GM18861 (cell line): ENCODE measurements around the gene DNAJC1.

Experiments used
- ATAC-seq: cut with Tn5 transposase; IDR thresholded peaks from one replicate; pipeline ENCODE4 v1.9.1; 2021; ENCODE audit not compliant: unreplicated experiment

The DNAJC1 gene

DNA sequence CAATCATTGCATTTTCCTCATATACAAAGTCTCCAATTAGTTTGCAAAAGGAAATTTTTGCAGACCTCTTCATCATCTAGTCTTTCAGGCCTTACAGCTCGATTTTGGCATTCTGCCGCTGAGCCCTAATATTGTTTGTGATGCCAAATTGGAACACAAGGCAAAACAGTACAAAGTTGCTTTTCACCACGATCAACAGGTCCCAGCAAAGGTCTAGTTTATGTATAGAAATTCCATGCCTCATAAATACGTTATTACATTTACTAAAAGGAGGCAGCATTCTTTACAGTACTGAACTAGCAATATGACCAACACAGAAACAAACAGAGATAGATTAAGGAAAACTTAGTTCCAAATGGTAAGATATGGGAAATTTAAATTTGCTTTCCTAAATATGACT is 7.0 kb upstream of the DNAJC1 start:
- ATAC-seq = no peak

DNA sequence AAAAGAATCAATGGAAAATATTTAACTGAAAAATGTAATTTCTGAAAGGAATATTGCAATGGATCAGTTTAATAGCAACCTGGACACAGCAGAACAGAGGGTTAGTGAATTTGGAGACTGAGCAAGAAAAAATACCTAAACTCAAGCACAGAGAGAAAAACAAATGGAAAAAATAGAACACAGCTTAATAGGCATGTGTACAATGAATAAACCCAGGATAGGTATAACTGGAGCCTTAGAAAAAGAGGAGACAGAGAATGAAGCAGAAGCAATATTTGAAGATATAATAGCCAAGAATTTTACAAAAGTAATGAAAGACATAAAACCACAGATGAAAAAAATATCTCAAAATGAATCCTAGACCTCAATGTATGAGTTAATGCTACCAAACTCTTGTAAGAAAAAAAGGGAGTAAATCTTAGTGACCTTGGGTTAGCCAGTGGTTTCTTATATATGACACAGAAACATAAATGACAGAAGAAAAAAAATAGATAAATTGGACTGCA is 2.9 kb upstream of the DNAJC1 start:
- ATAC-seq = no peak

DNA sequence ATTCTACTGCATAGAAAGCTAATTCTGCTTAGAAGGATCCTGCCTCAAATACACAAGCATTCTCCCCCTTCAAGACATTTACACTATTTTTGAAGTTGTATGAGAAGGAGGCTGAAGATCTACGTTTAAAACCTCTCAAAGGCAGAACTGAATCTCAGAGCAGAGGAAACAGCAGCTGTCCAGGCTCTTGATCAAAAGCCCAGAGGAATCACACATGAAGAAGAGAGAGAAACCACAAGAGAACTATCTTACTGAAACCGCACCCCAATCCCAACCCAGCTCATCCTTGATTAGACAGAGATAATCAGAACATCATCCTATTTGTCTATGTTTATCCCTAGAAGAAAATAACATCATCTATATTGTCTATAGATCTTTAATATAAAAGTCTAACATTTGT is 2.2 kb upstream of the DNAJC1 start:
- ATAC-seq = no peak

DNA sequence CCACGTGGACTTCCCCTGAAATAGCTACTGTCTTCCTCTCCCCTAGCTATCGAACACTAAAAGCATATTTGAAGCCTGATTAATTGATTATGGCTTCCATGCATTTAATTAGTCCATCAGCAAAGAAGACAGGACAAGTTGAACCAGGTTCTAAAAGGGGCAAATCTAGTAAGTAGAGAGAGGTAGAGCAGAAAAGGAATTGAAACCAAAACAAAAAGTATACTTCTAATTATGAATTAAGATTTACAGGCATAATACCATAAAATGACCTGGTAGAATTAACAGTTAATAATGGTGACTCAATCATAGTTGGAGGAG is 393 bp upstream of the DNAJC1 start:
- no peak for ATAC-seq

DNA sequence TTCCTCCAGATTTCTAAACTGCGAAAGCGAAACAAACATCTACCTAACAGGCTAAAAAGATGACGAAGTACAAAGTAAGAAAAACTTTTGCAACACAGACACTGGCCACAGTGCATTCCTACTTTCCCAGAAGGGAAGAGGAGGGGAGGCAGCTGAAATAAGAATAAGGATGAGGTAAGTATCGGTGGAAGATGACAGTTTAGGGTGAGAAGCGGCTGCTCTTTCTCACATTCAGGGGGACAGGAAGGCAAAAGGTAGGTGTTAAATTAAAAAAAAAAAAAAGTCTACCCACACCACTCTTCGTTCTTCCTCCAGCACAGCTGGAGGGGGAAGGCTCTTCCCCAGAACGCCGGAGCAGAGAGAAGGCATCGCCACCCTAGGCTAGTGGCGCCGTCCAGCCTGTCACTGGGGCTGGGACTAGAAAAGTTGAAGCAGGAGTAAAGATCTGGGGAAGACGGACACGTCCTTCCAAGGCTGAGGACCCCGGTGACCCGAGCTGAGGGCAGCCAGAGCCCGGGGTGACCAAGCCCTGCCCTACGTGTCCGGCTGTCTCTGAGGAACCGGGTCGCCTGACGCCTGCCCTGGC is 846 bp downstream of the DNAJC1 start:
- peak; percentile 3 for ATAC-seq

DNA sequence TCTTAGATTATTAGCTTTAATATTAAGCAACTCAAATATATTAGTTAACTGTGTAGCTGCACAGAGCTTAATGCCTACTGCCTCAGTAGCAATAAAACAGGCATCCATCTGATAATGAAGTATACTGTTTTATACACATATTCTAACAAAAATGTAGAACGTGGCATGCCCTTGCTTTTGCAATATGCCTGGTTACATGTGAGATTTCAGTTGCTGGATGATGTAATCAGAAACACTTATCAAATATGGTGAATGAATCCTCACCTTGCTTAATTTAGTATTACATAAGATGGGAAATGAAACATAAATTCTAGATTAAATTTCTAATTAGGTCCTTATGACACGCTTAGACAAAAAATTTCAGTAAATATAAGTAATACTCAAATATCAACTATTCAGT is 8.0 kb downstream of the DNAJC1 start:
- no peak for ATAC-seq

DNA sequence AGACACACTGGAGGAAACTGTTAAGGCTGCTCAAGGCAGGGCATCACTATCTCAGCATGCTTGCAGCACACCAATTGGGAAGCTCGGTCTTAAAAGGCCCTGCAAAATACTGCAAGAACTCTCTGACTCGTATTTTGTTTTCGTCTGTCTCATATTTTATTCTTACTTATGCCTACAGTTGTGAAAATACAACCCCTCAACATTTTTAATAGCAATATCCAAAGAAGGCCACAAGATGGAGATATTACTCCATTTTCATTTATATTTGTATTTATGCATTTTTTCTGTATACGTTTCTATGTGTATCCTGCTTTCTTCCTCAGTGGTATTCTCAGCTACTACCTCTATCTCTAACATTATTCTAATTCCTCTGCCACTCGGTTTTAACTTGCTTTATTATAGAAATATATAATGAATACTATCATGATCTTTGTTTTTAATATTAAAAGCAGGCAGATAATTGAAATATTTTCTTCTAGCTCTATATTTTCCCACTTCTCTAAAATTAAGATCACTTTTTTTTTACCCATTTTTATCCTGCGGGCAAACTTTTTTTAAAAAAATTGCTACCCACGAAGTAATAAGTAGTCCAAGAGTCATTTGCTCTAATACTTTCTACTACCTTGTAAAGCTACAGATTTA is 10.0 kb downstream of the DNAJC1 start:
- no peak for ATAC-seq

DNA sequence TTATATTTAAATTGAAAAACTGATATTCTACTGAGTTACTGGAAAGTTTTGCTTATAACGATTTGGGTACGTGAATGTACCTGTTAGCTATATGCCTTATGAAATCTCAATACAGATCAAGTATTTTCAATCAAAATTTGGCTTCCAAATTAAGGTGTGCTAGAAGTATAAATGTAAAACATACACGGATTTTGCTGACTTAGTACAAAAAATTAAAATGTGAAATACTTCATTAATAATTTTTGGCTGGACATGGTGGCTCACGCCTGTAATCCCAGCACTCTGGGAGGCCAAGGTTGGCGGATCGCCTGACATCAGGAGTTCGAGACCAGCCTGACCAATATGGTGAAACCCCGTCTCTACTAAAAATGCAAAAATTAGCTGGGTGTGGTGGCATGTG is 11.7 kb downstream of the DNAJC1 start:
- no peak for ATAC-seq

DNA sequence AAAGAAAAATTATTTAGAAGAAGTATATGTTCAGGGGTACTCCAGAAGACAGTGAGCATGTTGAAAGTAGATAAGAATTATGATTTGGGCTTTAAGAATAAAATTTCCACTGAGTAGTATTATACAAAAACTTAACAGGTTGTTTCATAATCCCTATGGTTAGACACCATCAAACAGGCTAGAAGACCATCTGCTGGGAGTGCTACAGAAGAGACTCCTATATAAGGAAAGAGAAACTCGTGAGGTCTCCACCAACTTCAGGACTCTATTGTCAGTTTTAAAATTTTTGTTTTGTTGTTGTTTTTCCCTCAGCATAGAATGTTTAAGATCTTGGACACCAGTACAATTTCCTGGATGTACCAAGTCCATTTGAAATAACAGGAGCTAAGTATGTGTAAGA is 13.1 kb downstream of the DNAJC1 start:
- ATAC-seq = no peak

DNA sequence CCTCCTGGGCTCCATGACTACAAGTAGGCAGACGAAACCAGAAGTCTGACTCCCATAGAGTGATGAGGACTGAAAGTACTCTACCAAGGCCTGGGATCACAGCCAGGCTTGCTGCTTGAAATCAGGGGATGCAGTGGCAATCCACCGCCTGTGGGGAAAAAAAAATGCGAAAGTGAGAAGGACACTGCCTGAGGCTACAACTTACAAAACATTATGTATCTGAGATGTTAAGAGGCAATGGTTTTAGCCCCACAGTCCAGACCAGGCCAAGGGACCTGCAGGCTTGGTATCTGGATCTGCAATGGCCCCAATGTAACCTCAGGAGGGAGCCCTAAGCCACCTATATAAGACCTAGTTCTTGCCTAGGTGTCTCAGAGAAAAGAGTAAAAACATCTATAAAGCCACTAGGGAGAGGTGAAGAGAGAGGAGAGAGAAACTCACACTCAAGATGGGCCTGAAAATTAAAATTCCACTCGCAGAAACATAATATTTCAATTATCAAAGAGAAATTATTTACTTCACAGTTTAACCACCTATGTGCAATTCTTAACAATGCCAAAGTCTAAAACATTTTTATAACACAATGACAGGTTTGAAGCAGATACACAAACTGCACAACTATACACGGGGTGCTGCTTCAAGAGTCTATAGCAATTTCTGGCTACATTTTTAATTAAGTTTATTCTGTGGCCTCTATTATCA is 13.9 kb downstream of the DNAJC1 start:
- peak; percentile 74 for ATAC-seq

DNA sequence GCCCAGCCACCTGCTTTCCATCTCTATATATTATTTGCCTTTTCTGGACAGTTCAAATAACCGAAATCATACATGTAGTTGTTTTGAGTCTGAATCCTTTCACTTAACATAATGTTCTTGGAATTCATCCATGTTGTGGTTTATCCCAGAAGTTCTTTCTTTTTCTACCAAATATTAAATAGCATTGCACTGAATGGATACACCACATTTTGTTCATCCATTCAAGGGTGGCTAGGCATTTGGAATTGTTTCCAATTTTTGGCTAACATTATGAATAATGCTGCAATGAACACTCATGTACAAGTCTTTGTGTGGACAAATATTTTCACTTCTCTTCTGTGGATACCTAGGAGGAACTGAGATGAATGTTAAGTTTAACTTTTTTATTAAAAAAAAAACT is 18.0 kb downstream of the DNAJC1 start:
- no peak for ATAC-seq

DNA sequence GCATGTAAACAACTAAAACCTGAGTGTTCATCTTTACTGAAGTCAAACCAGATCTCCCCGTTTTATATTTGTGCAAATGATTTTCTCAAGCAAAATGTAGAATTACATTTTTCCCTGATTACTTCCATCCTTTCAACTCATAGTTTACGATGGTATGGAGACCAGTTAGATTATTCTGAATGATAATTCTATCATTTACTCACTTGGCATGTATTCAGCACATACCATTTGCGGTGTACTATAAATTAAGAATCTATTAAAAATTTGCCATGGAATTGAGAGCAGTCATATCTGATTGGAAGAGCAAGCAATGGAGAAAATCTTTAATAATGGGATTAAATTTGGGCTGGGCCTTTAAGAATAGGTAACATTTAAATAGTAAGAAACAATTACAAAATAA is 22.4 kb downstream of the DNAJC1 start:
- ATAC-seq = no peak

DNA sequence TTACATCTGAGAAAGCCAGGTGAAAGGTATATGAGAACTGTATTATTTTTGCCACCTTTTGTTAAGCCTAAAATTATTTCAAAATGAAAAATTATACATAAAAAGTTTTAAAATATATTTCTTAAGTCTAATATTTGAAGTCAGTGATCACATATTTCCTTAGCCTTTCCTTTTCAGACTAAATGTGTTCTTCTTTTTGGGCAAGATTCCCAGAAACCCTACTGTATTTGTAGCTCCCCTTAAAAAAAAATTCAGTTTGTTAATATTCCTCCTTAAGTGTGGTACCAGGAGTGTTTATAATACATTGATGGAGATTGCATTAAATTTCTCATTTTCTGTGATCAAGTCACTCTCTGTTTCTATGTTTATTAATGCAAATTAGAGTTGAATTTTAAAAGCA is 22.8 kb downstream of the DNAJC1 start:
- ATAC-seq = no peak

DNA sequence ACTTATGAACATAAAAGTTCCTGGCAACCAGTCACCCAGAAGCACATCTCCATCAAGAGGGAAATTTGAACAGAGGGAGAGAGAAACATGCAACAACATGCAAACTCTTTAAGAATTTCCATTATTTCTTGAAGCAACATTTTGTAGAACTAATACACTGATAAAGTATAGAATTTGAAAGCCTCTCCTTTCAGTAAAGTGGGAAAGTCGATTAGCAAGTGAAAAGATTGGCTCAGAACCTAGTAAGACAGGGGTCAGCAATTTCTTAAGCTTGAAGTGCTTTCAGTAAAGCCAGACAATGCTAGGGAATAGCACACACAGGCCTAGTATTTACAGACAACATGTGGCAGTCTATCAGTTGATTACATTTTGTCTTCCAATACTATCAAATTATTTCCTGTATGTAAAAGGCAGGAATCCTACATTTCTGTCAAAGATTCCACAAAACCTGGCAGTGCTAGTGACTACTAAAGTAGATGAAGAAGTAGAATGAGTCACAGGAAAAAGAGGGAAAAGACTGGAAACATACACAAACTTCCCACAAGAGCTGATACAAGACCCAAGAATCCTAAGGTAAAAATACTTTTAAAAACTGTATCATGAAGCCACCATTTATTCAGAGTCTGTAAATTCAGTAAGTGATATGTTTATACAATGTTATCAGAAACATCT is 25.2 kb downstream of the DNAJC1 start:
- no peak for ATAC-seq

DNA sequence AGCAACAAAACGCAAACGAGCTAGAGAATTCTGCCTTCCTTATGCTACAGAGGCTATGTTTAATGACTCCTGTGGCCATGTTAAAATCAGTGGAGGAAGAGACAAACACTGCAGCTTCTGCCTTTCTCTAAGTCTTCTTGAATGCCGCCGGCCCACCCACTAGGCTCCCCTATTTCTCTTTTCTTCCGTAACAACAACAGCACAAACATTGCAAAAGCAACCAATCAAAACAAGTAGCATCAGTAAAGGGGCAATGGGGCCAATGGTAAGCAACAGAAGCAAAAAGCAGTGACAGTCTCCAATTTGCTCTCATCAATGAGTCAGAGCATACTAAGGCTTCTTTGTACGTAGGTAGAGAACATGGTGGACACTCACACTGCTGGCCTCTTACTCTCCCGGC is 26.8 kb downstream of the DNAJC1 start:
- ATAC-seq = no peak

DNA sequence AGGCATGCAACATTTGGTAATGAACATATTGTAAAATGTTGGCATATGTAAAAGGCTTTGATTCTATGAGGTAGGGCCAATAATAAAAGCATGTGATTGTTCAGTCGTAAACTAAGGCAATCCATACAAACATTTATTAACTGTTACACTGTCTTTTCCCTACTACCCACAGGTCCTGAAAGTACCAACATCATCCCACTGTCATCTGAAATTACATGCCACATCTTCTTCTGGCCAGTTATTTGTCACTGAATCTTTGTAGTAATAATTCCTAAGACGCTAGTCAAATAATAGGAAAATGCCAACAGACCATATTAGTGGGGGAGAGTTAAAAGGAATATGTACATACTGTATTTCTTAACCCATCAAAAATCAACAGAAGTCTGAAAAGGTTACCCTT is 27.2 kb downstream of the DNAJC1 start:
- no peak for ATAC-seq

DNA sequence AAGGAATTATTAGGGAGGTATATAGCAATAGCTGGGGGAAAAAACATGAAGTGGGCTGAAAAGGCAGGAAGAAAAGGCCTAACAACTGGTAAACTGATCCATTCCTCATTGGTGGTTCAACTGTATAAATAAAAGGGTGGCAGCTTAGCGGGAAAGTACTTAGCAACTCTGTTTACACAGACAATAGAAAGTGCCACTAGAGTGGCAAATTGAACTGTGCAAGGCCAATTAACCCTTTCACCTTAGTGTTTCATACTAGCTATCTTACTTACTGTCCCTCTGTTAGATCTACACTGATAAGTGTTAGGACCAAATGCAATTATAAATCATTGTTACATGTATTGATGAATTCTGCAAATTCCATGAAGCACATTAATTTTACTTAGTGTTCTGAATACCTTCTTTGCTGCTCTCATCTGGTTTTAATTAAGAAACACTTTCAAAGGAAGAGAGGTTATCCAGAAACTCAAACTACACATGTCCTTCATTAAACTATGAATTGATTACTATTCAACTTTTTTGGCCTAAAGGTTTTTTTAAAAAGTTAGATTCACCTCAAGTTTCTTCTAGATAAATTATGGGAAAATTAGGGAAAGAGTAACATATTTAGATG is 28.0 kb downstream of the DNAJC1 start:
- ATAC-seq = no peak

DNA sequence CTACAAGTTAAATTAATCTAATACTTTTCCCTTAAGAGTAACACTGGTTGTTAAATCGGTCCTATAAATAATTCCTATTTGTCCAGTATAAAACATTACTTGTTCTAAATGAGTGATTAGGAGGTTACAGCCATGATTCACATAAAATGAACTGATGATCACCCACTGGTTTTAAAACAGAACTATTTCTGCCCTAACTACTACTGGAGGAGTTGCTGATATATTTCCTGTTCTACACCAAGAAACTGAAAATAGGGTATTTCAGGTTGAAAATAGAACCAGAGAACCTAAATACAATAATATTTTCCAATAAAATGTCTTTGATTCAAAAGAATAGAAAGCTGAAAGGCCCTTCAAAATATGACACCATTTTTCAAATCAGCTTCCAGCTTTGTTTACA is 30.9 kb downstream of the DNAJC1 start:
- ATAC-seq = no peak

DNA sequence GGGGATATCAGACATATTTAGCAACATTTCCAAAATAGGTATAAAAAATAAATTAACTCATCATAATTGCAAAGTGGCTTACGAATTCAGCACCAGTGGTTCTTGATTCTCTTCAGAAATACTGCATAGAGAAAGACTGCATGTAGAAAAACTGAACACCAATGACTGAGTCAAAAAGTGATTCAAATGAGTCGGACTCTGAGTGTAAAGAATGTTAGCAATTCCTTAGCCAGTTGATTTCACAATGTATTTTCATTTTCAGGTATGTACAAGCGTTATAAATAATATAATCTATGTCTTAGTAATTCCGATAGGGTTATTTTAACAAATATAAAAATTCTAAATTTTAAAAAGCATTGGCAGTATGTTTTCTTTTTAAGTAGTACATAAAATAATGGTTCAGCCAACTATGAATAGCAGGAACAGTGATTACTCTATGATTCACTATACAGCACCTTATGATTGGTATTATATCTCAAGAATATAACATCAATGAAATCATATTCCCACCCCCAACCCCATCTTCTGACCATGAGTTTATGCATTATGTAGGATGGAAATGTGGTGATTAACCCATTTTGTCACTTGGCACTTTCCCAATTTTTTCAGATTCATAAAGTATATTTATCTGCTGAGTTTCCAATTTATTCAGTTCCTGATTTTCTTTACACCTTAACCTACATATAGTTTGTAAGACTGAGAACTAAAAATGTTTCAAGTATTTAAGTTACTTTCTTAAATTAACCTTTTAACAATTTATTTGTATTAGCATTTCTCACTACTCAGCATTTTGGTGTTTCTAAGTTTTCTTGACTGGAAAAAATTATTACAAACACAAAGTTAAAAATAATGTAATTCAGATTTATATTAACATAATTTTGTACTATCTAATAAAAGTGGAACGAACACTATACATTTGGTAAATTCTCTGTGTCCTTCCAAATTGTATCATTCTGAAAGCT is 33.9 kb downstream of the DNAJC1 start:
- ATAC-seq = no peak

DNA sequence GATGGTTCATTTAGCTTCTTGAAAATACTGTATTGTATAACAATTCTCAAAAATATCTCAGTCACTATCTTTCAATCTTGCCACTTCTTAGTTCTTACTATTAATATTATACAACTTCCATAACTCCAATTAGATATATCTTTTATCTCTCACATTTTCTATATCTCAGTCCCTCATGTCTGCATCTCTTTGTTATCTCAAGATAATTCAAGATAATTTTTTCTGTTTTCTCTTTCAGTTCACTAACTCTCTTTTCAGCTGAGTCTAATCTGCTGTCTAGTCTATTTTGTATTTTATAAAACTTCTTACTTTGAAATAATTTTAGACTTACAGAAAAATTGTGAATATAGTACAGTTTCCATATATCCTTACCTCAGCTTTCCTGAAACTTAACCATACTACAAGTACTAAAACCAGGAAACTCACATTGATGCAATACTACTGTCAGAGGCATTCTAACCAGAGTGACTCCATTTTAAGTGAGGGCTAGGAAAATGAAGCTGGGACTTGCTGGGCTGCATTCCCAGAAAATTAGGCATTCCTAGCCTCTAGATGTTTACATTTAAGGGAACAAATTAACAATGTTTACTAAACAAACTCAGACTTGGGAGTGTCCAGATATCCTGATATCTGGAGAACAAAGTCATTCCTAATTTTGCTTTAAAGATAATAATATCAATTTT is 38.4 kb downstream of the DNAJC1 start:
- no peak for ATAC-seq
